Measurements from ENCODE around the gene PTCH1.

The PTCH1 gene

GRCh38 chr9:95516734-95517558, at the start of gene PTCH1:
PTCH1 (minus strand) TSS chr9:95516971.
- Histone ChIP-seq H3K27ac (ENCODE audit: low read depth, low read length) (peak within 1 kb of the TSS; percentile 23), H3K9ac (ENCODE audit: low read length in 5 of 5) (peak within 1 kb of the TSS in 3 of 5 donors; percentile 35 to 62 (median 39))

DNA sequence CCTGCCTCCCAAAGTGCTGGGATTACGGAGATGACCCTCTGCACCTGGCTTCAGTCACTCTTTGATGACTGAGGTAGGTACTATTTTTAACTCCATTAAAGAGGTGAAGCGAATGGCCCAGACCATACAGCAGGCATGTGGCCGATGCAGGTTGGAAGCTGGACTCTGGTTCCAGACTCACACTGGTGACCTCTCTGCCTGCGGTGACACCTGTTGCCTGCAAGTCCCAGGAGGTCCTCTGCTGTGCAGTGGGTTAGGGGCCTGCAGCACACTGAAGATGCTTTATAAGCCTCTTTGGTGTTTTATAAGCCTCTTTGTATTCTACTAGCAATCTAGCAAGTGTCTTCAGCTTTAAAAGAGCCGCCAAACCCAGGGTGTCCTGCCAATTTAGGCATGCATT, 49.2 kb upstream of the PTCH1 start:
- Histone ChIP-seq H3K9me3 (ENCODE audit: control insufficient read depth in 5 of 5, low read length in 5 of 5) (no peaks in the 10 kb centered on the region), H3K36me3 (ENCODE audit: control insufficient read depth in 5 of 5, insufficient read depth in 5 of 5, low read length in 5 of 5) (no peaks in the 10 kb centered on the region), H3K4me3 (ENCODE audit: low read depth in 1 of 5, low read length in 5 of 5) (no peak overlapping the region), H3K9ac (ENCODE audit: low read length in 5 of 5) (no peak overlapping the region), H3K27me3 (ENCODE audit: control insufficient read depth in 5 of 5, insufficient read depth in 4 of 5, low read length in 5 of 5) (peaks cover 6 to 35% (median 27%) of the 10 kb centered on the region in 5 donors), H3K27ac (ENCODE audit: low read depth, low read length) (no peak overlapping the region), H3K4me1 (ENCODE audit: control insufficient read depth in 5 of 5, insufficient read depth in 5 of 5, low read length in 5 of 5) (peaks cover 0 to 5% (median 0%) of the 10 kb centered on the region in 5 donors)

More at GRCh38 chr9:95516734-95517558, at the start of gene PTCH1:
- no peaks in the 10 kb centered on the region for H3K36me3 ChIP-seq (ENCODE audit: control insufficient read depth in 5 of 5, insufficient read depth in 5 of 5, low read length in 5 of 5)
- peaks cover 0 to 23% (median 22%) of the 10 kb centered on the region in 5 donors for H3K4me1 ChIP-seq (ENCODE audit: control insufficient read depth in 5 of 5, insufficient read depth in 5 of 5, low read length in 5 of 5)
- no peaks in the 10 kb centered on the region for H3K9me3 ChIP-seq (ENCODE audit: control insufficient read depth in 5 of 5, low read length in 5 of 5)
- H3K27me3 ChIP-seq (ENCODE audit: control insufficient read depth in 5 of 5, insufficient read depth in 4 of 5, low read length in 5 of 5) = peaks cover 4 to 8% (median 5%) of the 10 kb centered on the region in 5 donors
- peak within 1 kb of the TSS; percentile 68 to 78 (median 75) for H3K4me3 ChIP-seq (ENCODE audit: low read depth in 1 of 5, low read length in 5 of 5)

- no peaks in the 10 kb centered on the region for H3K9me3 ChIP-seq (ENCODE audit: control insufficient read depth in 5 of 5, low read length in 5 of 5)
- H3K36me3 ChIP-seq (ENCODE audit: control insufficient read depth in 5 of 5, insufficient read depth in 5 of 5, low read length in 5 of 5) = no peaks in the 10 kb centered on the region
- H3K9ac ChIP-seq (ENCODE audit: low read length in 5 of 5) = no peak overlapping the region
- H3K4me3 ChIP-seq (ENCODE audit: low read depth in 1 of 5, low read length in 5 of 5) = no peak overlapping the region
- no peak overlapping the region for H3K27ac ChIP-seq (ENCODE audit: low read depth, low read length)
- H3K4me1 ChIP-seq (ENCODE audit: control insufficient read depth in 5 of 5, insufficient read depth in 5 of 5, low read length in 5 of 5) = no peaks in the 10 kb centered on the region
- H3K27me3 ChIP-seq (ENCODE audit: control insufficient read depth in 5 of 5, insufficient read depth in 4 of 5, low read length in 5 of 5) = peaks cover 0 to 15% (median 4%) of the 10 kb centered on the region in 5 donors
Observed at GRCh38 chr9:95561913-95562312, 45.1 kb upstream of the PTCH1 start.

- Histone ChIP-seq H3K9me3 (ENCODE audit: control insufficient read depth in 5 of 5, low read length in 5 of 5) (no peaks in the 10 kb centered on the region), H3K4me1 (ENCODE audit: control insufficient read depth in 5 of 5, insufficient read depth in 5 of 5, low read length in 5 of 5) (peaks cover 0 to 9% (median 7%) of the 10 kb centered on the region in 5 donors), H3K27me3 (ENCODE audit: control insufficient read depth in 5 of 5, insufficient read depth in 4 of 5, low read length in 5 of 5) (peaks cover 4 to 29% (median 14%) of the 10 kb centered on the region in 5 donors), H3K27ac (ENCODE audit: low read depth, low read length) (no peak overlapping the region), H3K4me3 (ENCODE audit: low read depth in 1 of 5, low read length in 5 of 5) (no peak overlapping the region), H3K9ac (ENCODE audit: low read length in 5 of 5) (no peak overlapping the region), H3K36me3 (ENCODE audit: control insufficient read depth in 5 of 5, insufficient read depth in 5 of 5, low read length in 5 of 5) (no peaks in the 10 kb centered on the region)
Observed at GRCh38 chr9:95557142-95557541, 40.4 kb upstream of the PTCH1 start.

DNA sequence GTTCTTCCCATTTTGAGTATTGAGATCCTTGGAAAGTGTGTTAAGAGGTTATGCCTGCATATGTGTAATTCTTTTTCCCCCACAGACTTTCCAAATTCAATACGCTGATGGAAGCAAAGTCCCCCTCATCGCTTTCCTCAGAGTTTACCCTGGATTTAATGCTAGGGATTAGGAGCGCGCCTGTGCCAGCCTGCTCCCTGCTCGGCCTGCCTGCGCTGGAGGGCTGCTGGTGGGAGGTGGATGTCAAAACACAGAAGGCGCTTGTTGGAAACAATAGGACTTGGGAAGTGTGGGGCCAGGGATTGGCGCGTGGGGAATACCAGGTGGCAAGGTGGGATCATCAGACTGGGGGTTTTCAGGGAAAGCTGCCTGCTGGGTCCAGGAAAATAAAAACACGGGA, 39.8 kb upstream of the PTCH1 start:
- Histone ChIP-seq H3K27me3 (ENCODE audit: control insufficient read depth in 5 of 5, insufficient read depth in 4 of 5, low read length in 5 of 5) (peaks cover 4 to 29% (median 14%) of the 10 kb centered on the region in 5 donors), H3K36me3 (ENCODE audit: control insufficient read depth in 5 of 5, insufficient read depth in 5 of 5, low read length in 5 of 5) (no peaks in the 10 kb centered on the region), H3K4me3 (ENCODE audit: low read depth in 1 of 5, low read length in 5 of 5) (no peak overlapping the region), H3K9ac (ENCODE audit: low read length in 5 of 5) (no peak overlapping the region), H3K4me1 (ENCODE audit: control insufficient read depth in 5 of 5, insufficient read depth in 5 of 5, low read length in 5 of 5) (peaks cover 0 to 9% (median 7%) of the 10 kb centered on the region in 5 donors), H3K9me3 (ENCODE audit: control insufficient read depth in 5 of 5, low read length in 5 of 5) (no peaks in the 10 kb centered on the region), H3K27ac (ENCODE audit: low read depth, low read length) (no peak overlapping the region)

DNA sequence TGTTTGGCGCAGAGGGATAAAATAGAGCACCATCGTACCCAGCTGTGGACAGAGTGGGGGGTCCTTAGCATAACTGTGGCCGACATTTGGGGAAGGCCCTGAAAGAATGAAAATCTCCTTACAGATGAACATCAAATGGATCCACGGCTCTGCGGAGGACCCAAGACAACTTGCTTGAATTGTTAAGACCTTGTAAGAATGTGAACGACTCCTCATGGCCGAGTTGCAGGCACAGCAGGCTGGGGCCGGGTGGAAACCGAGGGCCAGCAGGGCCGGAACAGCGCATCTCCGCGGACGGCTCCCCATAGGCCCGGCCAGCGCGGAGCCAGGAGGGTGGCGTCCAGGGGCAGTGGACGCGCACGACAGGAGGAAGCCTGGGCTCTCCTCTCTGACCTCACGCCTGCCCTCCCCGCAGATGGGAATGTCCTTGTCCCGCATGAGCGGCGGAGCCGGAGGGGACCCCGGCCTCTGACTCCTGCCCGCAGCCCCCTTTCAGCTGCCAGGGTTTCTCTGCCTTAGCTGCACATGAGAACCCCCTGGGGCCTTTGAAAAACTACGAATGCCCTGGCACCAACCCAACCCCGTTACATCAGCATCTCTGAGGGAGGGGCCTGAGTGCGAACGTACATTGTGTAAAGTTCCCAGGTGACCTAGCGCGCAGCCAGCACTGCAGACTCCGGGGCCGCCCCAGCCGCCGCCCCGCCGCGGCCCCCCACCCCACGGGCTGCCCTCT, 36.2 kb upstream of the PTCH1 start:
- Histone ChIP-seq H3K36me3 (ENCODE audit: control insufficient read depth in 5 of 5, insufficient read depth in 5 of 5, low read length in 5 of 5) (no peaks in the 10 kb centered on the region), H3K27me3 (ENCODE audit: control insufficient read depth in 5 of 5, insufficient read depth in 4 of 5, low read length in 5 of 5) (peaks cover 4 to 32% (median 13%) of the 10 kb centered on the region in 5 donors), H3K4me3 (ENCODE audit: low read depth in 1 of 5, low read length in 5 of 5) (peak overlapping the region in 4 of 5 donors; percentile 33 to 57 (median 54)), H3K9ac (ENCODE audit: low read length in 5 of 5) (no peak overlapping the region), H3K4me1 (ENCODE audit: control insufficient read depth in 5 of 5, insufficient read depth in 5 of 5, low read length in 5 of 5) (peaks cover 0 to 9% (median 7%) of the 10 kb centered on the region in 5 donors), H3K9me3 (ENCODE audit: control insufficient read depth in 5 of 5, low read length in 5 of 5) (no peaks in the 10 kb centered on the region), H3K27ac (ENCODE audit: low read depth, low read length) (no peak overlapping the region)

DNA sequence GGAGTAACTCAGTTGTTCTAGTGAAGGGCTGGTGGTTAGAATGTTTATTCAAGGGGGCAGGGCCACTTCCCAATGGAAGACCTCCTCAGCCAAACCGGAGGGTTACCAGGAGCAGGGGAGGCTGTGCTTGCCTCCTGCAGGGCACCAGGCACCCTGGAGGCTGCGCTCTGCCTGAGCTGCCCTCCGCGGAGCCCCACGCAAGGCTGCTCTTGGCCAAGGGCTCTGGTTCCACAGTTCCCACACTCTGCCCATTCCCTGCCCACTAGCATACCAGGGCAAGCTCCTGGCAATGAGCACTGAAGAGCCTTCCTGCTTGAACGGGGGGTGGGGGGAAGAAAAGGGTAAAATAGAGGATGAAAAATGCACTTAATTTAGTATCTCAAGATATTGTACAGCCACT, 35.5 kb upstream of the PTCH1 start:
- no peaks in the 10 kb centered on the region for H3K36me3 ChIP-seq (ENCODE audit: control insufficient read depth in 5 of 5, insufficient read depth in 5 of 5, low read length in 5 of 5)
- H3K27ac ChIP-seq (ENCODE audit: low read depth, low read length) = no peak overlapping the region
- no peak overlapping the region for H3K4me3 ChIP-seq (ENCODE audit: low read depth in 1 of 5, low read length in 5 of 5)
- peaks cover 0 to 9% (median 7%) of the 10 kb centered on the region in 5 donors for H3K4me1 ChIP-seq (ENCODE audit: control insufficient read depth in 5 of 5, insufficient read depth in 5 of 5, low read length in 5 of 5)
- peaks cover 4 to 32% (median 13%) of the 10 kb centered on the region in 5 donors for H3K27me3 ChIP-seq (ENCODE audit: control insufficient read depth in 5 of 5, insufficient read depth in 4 of 5, low read length in 5 of 5)
- no peaks in the 10 kb centered on the region for H3K9me3 ChIP-seq (ENCODE audit: control insufficient read depth in 5 of 5, low read length in 5 of 5)
- no peak overlapping the region for H3K9ac ChIP-seq (ENCODE audit: low read length in 5 of 5)

DNA sequence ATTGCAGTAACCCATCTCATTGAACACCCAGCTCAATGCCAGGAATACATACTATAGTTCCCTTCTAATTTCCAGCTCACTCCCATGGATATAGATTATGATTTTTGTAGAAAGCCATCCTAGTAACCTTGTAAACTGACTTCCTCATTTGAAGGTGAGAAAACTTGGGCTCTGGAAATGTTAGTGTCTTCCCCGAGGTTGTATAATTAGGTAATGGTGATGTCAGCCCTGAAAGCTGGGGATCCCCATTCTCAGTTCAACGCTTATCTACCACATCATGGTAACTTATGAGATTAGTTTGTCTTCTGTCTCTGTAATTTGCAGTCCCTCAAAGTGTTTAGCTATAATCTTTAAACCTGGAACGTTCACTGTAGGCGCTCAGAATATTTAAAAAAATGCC, 34.6 kb upstream of the PTCH1 start:
- peaks cover 0 to 9% (median 7%) of the 10 kb centered on the region in 5 donors for H3K4me1 ChIP-seq (ENCODE audit: control insufficient read depth in 5 of 5, insufficient read depth in 5 of 5, low read length in 5 of 5)
- no peak overlapping the region for H3K27ac ChIP-seq (ENCODE audit: low read depth, low read length)
- H3K9me3 ChIP-seq (ENCODE audit: control insufficient read depth in 5 of 5, low read length in 5 of 5) = no peaks in the 10 kb centered on the region
- no peak overlapping the region for H3K4me3 ChIP-seq (ENCODE audit: low read depth in 1 of 5, low read length in 5 of 5)
- H3K9ac ChIP-seq (ENCODE audit: low read length in 5 of 5) = no peak overlapping the region
- peaks cover 5 to 32% (median 10%) of the 10 kb centered on the region in 5 donors for H3K27me3 ChIP-seq (ENCODE audit: control insufficient read depth in 5 of 5, insufficient read depth in 4 of 5, low read length in 5 of 5)
- H3K36me3 ChIP-seq (ENCODE audit: control insufficient read depth in 5 of 5, insufficient read depth in 5 of 5, low read length in 5 of 5) = no peaks in the 10 kb centered on the region

GRCh38 chr9:95545831-95546567, 29.2 kb upstream of the PTCH1 start:
- H3K27me3 ChIP-seq (ENCODE audit: control insufficient read depth in 5 of 5, insufficient read depth in 4 of 5, low read length in 5 of 5) = peaks cover 3 to 9% (median 7%) of the 10 kb centered on the region in 5 donors
- no peak overlapping the region for H3K4me3 ChIP-seq (ENCODE audit: low read depth in 1 of 5, low read length in 5 of 5)
- no peaks in the 10 kb centered on the region for H3K36me3 ChIP-seq (ENCODE audit: control insufficient read depth in 5 of 5, insufficient read depth in 5 of 5, low read length in 5 of 5)
- H3K9me3 ChIP-seq (ENCODE audit: control insufficient read depth in 5 of 5, low read length in 5 of 5) = no peaks in the 10 kb centered on the region
- H3K9ac ChIP-seq (ENCODE audit: low read length in 5 of 5) = no peak overlapping the region
- no peaks in the 10 kb centered on the region for H3K4me1 ChIP-seq (ENCODE audit: control insufficient read depth in 5 of 5, insufficient read depth in 5 of 5, low read length in 5 of 5)
- no peak overlapping the region for H3K27ac ChIP-seq (ENCODE audit: low read depth, low read length)

All from subcutaneous abdominal adipose tissue (tissue), 5 donors.